Measurements from ENCODE around the gene TNFRSF18. TPM values are rescaled to one million over a fixed set of nuclear protein-coding genes. Genes with fewer than 3 reads are reported as not detected.
"Not testable (repeated sequence)": the region's sequence is repeated elsewhere in the genome, so short reads cannot be mapped to it uniquely, and the experiment has no call there.

TNFRSF18 gene
- total RNA-seq, 2 donors from 2014 or later, result 0.55 TPM; not detected in 1

GRCh38 chr1:1253314-1253713 is 46.9 kb upstream of the TNFRSF18 start:
- no peaks in the 10 kb centered on the region for H3K27me3 ChIP-seq
- TF ChIP-seq, protein P1, sequence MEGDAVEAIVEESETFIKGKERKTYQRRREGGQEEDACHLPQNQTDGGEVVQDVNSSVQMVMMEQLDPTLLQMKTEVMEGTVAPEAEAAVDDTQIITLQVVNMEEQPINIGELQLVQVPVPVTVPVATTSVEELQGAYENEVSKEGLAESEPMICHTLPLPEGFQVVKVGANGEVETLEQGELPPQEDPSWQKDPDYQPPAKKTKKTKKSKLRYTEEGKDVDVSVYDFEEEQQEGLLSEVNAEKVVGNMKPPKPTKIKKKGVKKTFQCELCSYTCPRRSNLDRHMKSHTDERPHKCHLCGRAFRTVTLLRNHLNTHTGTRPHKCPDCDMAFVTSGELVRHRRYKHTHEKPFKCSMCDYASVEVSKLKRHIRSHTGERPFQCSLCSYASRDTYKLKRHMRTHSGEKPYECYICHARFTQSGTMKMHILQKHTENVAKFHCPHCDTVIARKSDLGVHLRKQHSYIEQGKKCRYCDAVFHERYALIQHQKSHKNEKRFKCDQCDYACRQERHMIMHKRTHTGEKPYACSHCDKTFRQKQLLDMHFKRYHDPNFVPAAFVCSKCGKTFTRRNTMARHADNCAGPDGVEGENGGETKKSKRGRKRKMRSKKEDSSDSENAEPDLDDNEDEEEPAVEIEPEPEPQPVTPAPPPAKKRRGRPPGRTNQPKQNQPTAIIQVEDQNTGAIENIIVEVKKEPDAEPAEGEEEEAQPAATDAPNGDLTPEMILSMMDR (IDR thresholded peaks at IDR 0.05), result no peak
- H3K4me1 ChIP-seq, result peaks cover 0 to 1% of the 10 kb centered on the region in 2 donors
- no peaks in the 10 kb centered on the region for H3K9me3 ChIP-seq
- H3K4me3 ChIP-seq, result no peak overlapping the region
- peaks cover 38% of the 10 kb centered on the region for H3K36me3 ChIP-seq
- DNase-seq (ENCODE audit: low spot score), result no peak
- no peak overlapping the region for H3K27ac ChIP-seq

- DNase-seq (ENCODE audit: low spot score), result no peak
- H3K27me3 ChIP-seq, result peaks cover 0 to 6% of the 10 kb centered on the region in 2 donors
- H3K27ac ChIP-seq, result no peak overlapping the region
- H3K4me3 ChIP-seq, result no peak overlapping the region
- TF ChIP-seq, protein P1 (IDR thresholded peaks at IDR 0.05), result no peak
- H3K4me1 ChIP-seq, result peaks cover 0 to 13% of the 10 kb centered on the region in 2 donors
- peaks cover 27% of the 10 kb centered on the region for H3K36me3 ChIP-seq
- H3K9me3 ChIP-seq, result no peaks in the 10 kb centered on the region
Measured at GRCh38 chr1:1250786-1251284, 44.4 kb upstream of the TNFRSF18 start.

- not testable (repeated sequence) for H3K9me3 ChIP-seq; H3K27me3 ChIP-seq; H3K36me3 ChIP-seq; DNase-seq (ENCODE audit: low spot score); H3K27ac ChIP-seq; H3K4me3 ChIP-seq
- H3K4me1 ChIP-seq, result peaks cover 0 to 14% of the 10 kb centered on the region in 2 donors
Measured at GRCh38 chr1:1248009-1248913, 41.9 kb upstream of the TNFRSF18 start.

DNA sequence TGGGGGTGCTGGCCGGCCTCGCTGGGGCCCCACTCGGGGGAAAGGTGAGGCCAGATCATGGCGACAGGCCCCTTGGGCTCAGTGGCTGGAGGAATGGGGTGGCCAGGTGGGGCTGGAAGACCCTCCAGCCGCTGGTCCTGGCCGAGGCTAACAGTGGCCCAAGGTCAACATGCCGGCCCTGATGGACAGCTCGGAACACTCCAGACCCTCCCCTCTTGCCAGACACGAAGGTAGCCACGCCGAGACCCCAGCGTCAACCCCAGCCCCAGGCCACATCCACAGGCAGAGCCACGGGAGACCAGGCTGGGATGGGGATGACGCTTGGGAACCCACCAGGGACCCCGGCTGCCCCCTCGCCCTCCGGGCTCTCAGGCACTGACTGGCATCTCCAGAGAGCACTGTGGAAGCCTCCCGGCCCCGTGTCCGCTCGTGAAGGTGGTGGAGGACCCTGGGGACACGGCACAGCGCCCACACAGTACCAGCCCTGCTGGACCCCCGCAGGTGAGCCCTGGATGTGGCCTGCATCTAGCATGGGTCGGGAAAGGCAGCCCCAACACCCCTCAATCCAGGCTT is 41.0 kb upstream of the TNFRSF18 start:
- H3K27me3 ChIP-seq, result peaks cover 4 to 8% of the 10 kb centered on the region in 2 donors
- TF ChIP-seq, protein P1 (IDR thresholded peaks at IDR 0.05), result no peak
- H3K4me1 ChIP-seq, result peaks cover 0 to 14% of the 10 kb centered on the region in 2 donors
- DNase-seq (ENCODE audit: low spot score), result no peak
- H3K27ac ChIP-seq, result no peak overlapping the region
- H3K4me3 ChIP-seq, result no peak overlapping the region
- H3K9me3 ChIP-seq, result no peaks in the 10 kb centered on the region
- no peaks in the 10 kb centered on the region for H3K36me3 ChIP-seq

- Histone ChIP-seq H3K9me3 (no peaks in the 10 kb centered on the region), H3K4me1 (peaks cover 0 to 14% of the 10 kb centered on the region in 2 donors), H3K4me3 (peak within 1 kb of the TSS in 1 of 2 donors; percentile 4), H3K27me3 (peaks cover 4 to 8% of the 10 kb centered on the region in 2 donors), H3K27ac (no peak within 1 kb of the TSS), H3K36me3 (no peaks in the 10 kb centered on the region)
- DNase-seq (ENCODE audit: low spot score), result no peak
- TF ChIP-seq, protein P1 (IDR thresholded peaks at IDR 0.05), result no peak
Measured at GRCh38 chr1:1246577-1247340, 40.4 kb upstream of the TNFRSF18 start, which contains the start of gene C1QTNF12. C1QTNF12 (minus strand) TSS chr1:1246722; CDS start chr1:1246690, 32 bp downstream.

All from right atrium auricular region (tissue), 2 donors.